HG03108 (cell line): ENCODE measurements around the gene PRKCZ.

Experiments
- ATAC-seq: cut with Tn5 transposase; IDR thresholded peaks from one replicate; pipeline ENCODE4 v1.9.1; 2021; ENCODE audit warnings: moderate library complexity; ENCODE audit not compliant: unreplicated experiment

Gene PRKCZ

GRCh38 chr1:2215909-2216766 lies 165.9 kb downstream of the PRKCZ start:
- no peak for ATAC-seq

DNA sequence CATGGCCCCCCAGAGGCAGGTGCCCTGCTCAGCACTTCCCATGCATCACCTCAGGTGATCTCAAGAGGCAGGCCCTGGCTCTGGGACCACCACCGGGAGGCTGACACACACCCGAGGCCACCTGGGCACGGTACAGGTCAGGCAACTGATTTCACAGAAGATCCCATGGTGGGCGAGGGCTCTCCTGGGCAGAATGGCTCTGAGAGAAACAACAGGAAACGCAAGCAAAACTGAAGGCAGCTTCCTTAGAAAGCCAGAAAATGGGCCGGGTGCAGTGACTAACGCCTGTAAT lies 166.5 kb downstream of the PRKCZ start:
- no peak for ATAC-seq

DNA sequence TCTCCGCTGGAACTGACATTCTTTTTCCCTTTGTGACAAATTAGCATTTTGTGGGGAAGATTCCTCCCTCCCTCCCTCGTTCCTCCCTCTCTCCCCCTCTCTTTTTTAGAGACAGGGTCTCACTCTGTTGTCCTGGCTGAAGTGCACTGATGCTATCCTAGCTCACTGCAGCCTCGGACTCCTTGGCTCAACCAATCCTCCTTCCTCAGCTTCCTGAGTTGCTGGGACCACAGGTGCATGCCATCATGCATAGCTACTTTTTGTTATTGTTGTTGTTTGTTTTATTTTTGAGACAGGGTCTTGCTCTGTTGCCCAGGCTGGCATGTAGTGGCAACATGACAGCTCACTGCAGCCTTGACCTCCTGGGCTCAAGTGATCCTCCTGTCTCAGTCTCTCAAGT lies 171.1 kb downstream of the PRKCZ start:
- ATAC-seq = no peak

DNA sequence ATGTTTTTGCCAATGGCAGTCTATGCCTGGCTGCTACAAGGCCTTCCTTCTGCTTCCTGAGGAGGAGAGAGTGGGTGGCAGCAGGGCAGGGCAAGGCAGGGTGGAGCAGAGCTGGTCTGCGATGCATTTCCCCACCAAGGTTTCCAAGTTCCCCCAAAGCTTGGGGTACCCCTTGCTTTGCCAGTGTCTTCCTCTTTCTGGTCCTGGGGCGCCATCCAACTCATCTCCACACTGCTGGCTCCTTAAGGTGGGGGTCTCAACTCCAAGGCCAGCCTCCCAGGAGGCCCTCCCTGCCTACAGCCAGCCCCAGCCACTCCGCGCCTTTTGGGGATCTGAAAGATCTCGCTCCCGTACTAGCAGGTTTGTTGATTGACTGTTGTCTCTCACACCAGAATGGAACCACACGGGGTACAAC lies 174.0 kb downstream of the PRKCZ start:
- ATAC-seq = no peak

- no peak for ATAC-seq
Observed at GRCh38 chr1:2224631-2225428, 174.6 kb downstream of the PRKCZ start.

- ATAC-seq = peak; percentile 2
Observed at GRCh38 chr1:2226525-2227345, 176.5 kb downstream of the PRKCZ start.

DNA sequence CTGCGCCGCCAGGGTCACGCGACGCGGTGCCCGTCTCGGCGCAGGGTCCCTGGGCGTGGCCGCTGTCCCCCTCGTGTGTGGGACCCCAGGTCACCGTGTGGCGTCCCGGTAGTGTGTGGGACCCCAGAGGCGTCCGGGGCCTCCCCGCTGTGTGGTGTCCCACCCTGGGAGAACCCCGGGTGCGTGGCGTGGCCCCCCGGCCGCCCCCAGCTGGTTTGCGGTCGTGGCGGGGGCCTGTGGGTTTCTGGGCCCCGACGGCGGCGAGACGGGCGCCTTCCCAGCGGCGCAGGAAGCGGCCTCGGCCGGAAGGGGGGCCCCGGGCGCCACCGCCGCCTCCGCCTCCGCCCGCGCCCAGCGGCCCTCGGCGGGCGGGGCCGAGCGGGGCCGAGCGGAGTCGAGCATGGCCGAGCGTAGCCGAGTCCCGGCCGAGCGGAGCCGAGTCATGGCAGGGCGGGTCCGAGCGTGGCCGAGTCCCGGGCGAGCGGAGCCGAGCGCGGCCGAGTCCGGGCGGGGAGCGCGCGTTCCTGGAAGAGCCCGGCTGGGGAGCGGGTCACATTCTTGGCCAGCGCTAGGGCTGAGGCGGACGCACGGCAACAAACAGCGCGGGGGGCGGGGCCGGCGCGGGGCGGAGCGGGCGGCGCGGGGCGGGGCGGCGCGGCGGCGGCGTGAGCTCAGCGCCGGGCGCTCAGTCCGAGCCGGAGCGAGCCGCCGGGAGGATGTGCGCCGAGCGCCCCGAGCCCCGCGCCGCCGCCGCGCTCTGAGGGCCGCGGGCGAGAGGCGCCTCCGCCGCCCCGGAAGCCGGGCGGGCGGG lies 177.3 kb downstream of the PRKCZ start:
- ATAC-seq = peak; percentile 78

DNA sequence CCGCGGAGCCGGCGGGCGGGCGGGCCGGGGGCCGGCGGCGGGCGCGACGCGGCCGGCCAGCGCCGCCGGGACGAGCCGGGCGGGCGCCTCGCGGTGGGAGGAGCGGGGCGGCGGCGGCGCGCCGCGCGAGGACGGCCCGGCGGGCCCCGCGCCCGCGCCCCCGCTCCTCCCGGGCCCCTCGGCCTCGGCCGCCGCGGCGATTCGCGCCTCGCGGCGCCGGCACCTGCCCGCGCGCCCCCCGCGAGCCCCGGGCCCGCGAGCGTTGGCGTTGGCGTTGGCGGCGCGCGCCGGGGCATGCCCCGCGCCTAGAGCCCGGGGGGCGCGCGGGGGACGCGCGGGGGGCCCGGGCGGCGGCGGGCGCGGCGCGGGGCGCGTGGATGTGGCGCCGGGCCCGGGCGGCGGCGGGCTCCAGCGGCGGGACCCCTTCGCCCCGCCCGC lies 178.0 kb downstream of the PRKCZ start, which contains the start of gene SKI:
Gene SKI (plus strand): TSS at position 163 of the 438 bp plus-strand sequence. CDS start 448 bp downstream, outside the sequence.
- ATAC-seq = no peak

DNA sequence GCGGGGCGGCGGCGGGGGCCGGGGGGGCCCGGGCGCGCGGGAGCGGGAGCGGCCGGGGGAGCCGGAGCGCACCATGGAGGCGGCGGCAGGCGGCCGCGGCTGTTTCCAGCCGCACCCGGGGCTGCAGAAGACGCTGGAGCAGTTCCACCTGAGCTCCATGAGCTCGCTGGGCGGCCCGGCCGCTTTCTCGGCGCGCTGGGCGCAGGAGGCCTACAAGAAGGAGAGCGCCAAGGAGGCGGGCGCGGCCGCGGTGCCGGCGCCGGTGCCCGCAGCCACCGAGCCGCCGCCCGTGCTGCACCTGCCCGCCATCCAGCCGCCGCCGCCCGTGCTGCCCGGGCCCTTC lies 178.5 kb downstream of the PRKCZ start:
- no peak for ATAC-seq

DNA sequence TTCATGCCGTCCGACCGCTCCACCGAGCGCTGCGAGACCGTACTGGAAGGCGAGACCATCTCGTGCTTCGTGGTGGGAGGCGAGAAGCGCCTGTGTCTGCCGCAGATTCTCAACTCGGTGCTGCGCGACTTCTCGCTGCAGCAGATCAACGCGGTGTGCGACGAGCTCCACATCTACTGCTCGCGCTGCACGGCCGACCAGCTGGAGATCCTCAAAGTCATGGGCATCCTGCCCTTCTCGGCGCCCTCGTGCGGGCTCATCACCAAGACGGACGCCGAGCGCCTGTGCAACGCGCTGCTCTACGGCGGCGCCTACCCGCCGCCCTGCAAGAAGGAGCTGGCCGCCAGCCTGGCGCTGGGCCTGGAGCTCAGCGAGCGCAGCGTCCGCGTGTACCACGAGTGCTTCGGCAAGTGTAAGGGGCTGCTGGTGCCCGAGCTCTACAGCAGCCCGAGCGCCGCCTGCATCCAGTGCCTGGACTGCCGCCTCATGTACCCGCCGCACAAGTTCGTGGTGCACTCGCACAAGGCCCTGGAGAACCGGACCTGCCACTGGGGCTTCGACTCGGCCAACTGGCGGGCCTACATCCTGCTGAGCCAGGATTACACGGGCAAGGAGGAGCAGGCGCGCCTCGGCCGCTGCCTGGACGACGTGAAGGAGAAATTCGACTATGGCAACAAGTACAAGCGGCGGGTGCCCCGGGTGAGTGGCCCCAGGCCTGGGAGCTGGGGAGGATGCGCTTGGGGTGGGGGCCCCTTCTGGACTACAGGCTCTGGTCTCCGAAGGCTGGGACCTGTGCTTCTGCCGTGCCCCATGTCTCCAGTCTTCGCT lies 179.0 kb downstream of the PRKCZ start:
- ATAC-seq = no peak

GRCh38 chr1:2229911-2230731 lies 179.9 kb downstream of the PRKCZ start:
- ATAC-seq = no peak

DNA sequence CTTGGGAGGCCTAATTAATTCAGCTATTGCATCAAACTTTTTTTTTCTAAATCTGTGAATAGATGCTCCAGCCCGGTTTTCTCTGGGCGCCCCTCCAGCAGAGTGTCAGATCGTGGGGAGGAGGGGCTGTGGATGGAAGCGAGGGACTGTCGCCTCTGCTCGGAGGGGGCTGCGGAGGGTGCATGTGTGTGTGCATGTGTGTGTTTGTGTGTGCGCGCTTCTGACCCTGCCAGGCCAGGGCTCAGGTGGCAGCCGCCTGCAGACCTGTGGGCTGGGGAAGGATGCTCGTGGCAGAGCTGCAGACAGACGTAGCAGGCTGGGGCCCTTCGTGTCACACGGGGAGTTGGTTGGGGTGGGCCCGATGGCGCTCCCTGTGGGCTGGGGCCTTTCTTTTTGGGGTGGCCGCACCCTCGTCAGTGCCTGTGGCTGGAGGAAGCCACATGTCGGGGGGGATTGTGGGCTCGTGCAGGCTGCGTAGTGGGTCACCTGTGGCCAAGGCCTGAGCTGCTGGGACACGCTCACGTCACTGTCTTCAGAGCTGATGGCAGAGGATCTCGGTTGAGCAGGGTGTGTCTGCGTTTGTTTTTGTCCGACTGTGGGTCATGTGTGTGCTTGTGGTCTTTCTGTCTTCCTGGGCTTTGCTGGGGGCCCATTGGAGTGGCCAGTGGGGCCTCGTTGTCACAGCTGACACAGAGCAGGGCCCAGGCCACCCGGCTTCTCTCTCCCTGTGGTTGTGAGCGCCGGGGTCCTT lies 180.7 kb downstream of the PRKCZ start:
- no peak for ATAC-seq

DNA sequence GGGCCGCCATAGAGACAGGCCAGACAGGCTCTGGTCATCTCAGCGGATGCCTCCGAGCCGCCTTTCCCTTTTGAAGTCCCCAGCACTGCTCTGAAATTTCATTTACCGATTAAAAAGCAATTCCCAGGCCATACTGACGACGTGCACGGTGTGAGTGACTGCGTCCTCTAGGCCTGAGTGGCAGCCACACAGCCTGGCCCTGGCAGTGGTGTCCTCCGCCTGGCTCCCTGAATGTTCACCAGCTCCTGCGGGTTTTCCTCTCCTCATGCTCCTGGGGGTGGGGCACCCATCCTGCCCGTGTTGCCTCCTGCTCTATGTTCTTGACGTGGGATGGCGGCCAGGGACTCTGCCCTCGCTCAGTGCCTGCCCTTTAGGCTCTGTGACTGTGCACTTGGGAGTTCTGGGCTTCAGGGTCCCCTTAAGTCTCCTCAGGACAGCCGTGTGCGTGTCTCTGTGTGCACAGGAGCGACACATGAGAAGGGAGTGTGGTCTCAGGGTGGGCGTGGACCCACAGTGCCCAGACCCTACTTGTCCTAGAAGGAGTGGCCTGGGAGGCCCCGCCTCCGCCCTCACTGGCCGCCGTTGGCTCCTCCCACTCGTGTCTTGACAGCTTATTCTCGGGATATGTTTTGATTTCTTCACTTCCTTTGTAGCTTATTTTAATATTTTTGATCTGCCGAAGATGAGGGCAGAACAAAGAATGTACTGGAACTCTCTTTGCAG lies 181.5 kb downstream of the PRKCZ start:
- ATAC-seq = no peak

- no peak for ATAC-seq
Observed at GRCh38 chr1:2232255-2232915, 182.2 kb downstream of the PRKCZ start.

DNA sequence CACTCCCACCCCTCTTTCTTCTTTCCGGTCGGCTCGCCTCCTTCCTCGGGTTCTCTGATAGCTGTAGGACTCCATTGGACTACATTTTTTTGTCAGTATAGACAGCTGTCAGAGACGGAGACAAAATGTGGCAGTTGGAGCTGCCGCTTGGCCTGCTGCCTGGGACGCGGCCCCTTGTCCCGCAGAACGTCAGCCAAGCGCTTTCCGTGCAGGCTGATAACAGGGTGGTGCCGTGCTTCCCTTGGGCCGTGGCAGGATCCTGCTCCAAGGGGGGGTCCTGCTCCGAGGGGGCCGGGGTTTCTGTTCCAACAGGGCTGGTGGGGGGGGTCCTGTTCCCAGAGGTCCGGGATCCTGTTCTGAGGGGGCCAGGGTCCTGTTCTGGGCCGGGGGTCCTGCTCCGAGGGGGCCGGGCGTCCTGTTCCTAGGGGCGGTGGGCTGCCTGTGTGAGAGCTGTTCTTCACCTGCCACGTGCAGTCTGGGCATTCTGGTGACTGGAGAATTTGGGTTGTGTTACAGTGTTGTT lies 182.8 kb downstream of the PRKCZ start:
- no peak for ATAC-seq

GRCh38 chr1:2233468-2233867 lies 183.3 kb downstream of the PRKCZ start:
- no peak for ATAC-seq
